WERI-Rb-1 (cell line): Measurements from ENCODE around the gene SPDYE3.
"Not testable (repeated sequence)": the region's sequence is repeated elsewhere in the genome, so short reads cannot be mapped to it uniquely, and the experiment has no call there.

Source experiments
- DNase-seq: peaks from one replicate; pipeline ENCODE4 v3.0.0-alpha.2; 2020
- H3K27ac ChIP-seq: fragments of 250-450 bp; sonication (Bioruptor Pico); 2 replicates; pipeline ENCODE4 v1.5.1; 2020; ENCODE audit warnings: mild to moderate bottlenecking, moderate library complexity
- H3K27me3 ChIP-seq: fragments of 250-450 bp; sonication (Bioruptor Pico); 2 replicates; pipeline ENCODE4 v1.5.1; 2021; ENCODE audit warnings: mild to moderate bottlenecking, low read depth, moderate library complexity; ENCODE audit not compliant: insufficient read depth, severe bottlenecking
- H3K36me3 ChIP-seq: fragments of 250-450 bp; sonication (Bioruptor Pico); 2 replicates; pipeline ENCODE4 v1.5.1; 2020; ENCODE audit warnings: mild to moderate bottlenecking, moderate library complexity
- H3K4me3 ChIP-seq: 2 replicates; pipeline ENCODE4 v1.5.1; 2011; ENCODE audit warnings: low read depth, mild to moderate bottlenecking, control low read depth, low read length
- H3K9me3 ChIP-seq: fragments of 250-450 bp; sonication (Bioruptor Pico); 2 replicates; pipeline ENCODE4 v1.5.1; 2021; ENCODE audit warnings: mild to moderate bottlenecking, moderate library complexity; ENCODE audit not compliant: severe bottlenecking
- TF ChIP-seq, protein P1 (sequence below): IDR thresholded peaks from 2 replicates; pipeline ENCODE4 v1.5.1; 2011; ENCODE audit warnings: low read depth, mild to moderate bottlenecking, control low read depth, inconsistent platforms, low read length

The SPDYE3 gene

DNA sequence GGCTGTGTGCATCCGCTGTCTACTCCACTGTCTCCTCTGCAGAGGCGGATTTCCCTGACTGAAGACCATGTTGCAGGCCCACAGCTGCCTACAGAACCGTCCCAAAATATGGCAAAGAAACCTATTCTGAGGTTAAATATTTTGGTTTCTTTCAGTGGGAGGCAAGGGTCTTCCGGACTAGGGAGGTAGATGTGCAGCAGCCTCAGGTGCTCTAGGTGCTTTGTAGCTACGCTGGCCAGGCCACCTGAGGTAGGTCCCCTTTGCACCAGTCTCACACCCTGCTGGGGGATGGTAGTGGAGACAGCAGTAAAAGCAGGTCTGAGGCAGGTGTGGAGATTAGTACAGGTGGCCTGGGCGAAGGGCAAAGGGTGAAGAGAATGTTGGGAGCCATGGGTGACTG, 42.3 kb downstream of the SPDYE3 start:
- TF ChIP-seq, protein P1, sequence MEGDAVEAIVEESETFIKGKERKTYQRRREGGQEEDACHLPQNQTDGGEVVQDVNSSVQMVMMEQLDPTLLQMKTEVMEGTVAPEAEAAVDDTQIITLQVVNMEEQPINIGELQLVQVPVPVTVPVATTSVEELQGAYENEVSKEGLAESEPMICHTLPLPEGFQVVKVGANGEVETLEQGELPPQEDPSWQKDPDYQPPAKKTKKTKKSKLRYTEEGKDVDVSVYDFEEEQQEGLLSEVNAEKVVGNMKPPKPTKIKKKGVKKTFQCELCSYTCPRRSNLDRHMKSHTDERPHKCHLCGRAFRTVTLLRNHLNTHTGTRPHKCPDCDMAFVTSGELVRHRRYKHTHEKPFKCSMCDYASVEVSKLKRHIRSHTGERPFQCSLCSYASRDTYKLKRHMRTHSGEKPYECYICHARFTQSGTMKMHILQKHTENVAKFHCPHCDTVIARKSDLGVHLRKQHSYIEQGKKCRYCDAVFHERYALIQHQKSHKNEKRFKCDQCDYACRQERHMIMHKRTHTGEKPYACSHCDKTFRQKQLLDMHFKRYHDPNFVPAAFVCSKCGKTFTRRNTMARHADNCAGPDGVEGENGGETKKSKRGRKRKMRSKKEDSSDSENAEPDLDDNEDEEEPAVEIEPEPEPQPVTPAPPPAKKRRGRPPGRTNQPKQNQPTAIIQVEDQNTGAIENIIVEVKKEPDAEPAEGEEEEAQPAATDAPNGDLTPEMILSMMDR = no peak
- Histone ChIP-seq H3K36me3 (peaks cover 64% of the 10 kb centered on the region), H3K4me3 (no peak overlapping the region), H3K9me3 (no peaks in the 10 kb centered on the region), H3K27me3 (no peaks in the 10 kb centered on the region), H3K27ac (no peak overlapping the region)
- no peak for DNase-seq

GRCh38 chr7:100351657-100352058, 44.2 kb downstream of the SPDYE3 start:
- DNase-seq = no peak
- Histone ChIP-seq H3K9me3 (no peaks in the 10 kb centered on the region), H3K4me3 (no peak overlapping the region), H3K27me3 (no peaks in the 10 kb centered on the region), H3K27ac (no peak overlapping the region), H3K36me3 (peaks cover 70% of the 10 kb centered on the region)
- TF ChIP-seq, protein P1 = no peak

GRCh38 chr7:100352230-100352781, 44.8 kb downstream of the SPDYE3 start:
- H3K9me3 ChIP-seq, DNase-seq, H3K27me3 ChIP-seq, H3K4me3 ChIP-seq, H3K27ac ChIP-seq: not testable (repeated sequence)
- peaks cover 70% of the 10 kb centered on the region for H3K36me3 ChIP-seq

DNA sequence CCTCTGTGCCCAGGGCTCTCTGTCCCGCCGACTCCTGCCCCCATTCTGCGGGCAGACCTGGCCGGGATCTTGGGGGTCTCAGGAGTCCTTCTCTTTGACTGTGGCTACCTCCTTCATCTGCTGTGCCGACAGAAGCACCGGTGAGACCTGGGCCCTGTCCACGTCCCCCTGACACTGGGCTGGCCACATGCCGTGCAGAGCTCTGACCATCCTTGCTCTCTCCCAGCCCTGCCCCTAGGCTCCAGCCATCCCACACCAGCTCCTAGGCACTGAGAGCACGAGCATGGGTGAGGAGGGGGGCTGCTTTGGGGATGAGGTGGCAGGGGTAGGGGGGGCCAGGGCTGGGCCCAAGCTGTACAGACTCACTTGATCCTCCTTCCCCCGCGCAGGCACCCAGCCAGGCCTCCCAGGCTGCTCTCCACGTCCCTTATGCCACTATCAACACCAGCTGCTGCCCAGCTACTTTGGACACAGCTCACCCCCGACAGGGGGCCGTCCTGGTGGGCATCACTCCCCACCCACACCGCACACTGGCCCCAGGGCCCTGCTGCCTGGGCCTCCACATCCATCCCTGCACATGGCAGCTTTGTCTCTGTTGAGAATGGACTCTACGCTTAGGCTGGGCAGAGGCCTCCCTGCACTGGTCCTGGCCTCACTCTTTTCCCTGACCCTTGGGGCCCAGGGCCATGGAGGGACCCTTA, 45.6 kb downstream of the SPDYE3 start:
- no peaks in the 10 kb centered on the region for H3K9me3 ChIP-seq
- H3K27me3 ChIP-seq = no peaks in the 10 kb centered on the region
- no peak overlapping the region for H3K27ac ChIP-seq
- TF ChIP-seq, protein P1 = no peak
- H3K36me3 ChIP-seq = peaks cover 68% of the 10 kb centered on the region
- DNase-seq = no peak
- H3K4me3 ChIP-seq = no peak overlapping the region

DNA sequence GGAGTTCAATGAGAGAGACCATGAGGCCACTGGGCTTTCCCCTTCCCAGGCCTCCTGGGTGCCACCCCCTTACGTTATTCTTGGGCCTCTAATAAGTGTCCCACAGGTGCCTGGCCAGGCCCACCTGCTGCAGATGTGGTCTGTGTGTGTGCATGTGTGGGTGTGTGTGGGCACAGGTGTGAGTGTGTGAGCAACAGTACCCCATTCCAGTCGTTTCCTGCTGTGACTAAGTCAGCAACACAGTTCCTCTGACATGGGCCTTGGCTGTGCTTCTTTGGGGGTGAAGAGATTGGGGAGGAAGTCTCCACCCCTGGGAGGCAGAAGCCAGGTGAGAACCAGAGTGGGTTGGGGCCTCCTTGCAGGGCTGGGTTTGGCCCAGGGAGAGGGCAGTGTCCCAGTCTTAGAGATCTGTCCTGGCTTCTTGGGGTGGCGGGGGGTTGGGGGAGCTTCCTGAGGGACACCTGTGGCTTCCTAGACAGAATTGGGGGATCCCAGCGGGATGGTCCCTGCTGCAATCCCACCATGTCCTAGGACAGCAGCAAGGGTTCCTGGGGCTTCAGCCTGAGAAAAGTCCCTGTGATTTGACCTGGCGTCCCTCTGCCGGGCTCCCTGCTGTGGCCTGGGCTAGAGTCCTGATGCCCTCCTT, 46.3 kb downstream of the SPDYE3 start:
- Histone ChIP-seq H3K4me3 (no peak overlapping the region), H3K27ac (no peak overlapping the region), H3K36me3 (peaks cover 70% of the 10 kb centered on the region), H3K27me3 (no peaks in the 10 kb centered on the region), H3K9me3 (no peaks in the 10 kb centered on the region)
- TF ChIP-seq, protein P1 = no peak
- no peak for DNase-seq

- Histone ChIP-seq H3K27ac (no peak overlapping the region), H3K27me3 (no peaks in the 10 kb centered on the region), H3K9me3 (no peaks in the 10 kb centered on the region), H3K4me3 (no peak overlapping the region), H3K36me3 (peaks cover 75% of the 10 kb centered on the region)
- DNase-seq = no peak
- TF ChIP-seq, protein P1 = no peak
Observed at GRCh38 chr7:100356416-100357068, 49.0 kb downstream of the SPDYE3 start.
